A673 (cell line): ENCODE measurements around the gene ARHGEF35.
"Not testable (repeated sequence)": the region's sequence is repeated elsewhere in the genome, so short reads cannot be mapped to it uniquely, and the experiment has no call there.

Experiments
- EZH2 ChIP-seq: fragments of 200-600 bp; sonication (generic); IDR thresholded peaks from 2 replicates; pipeline ENCODE4 v1.6.1; 2017; ENCODE audit warnings: borderline replicate concordance, low read depth, mild to moderate bottlenecking, mixed read lengths, antibody characterized with exemption, low read length; ENCODE audit not compliant: poor library complexity, severe bottlenecking
- TF ChIP-seq, protein P1 (sequence below): fragments of 300-800, 200-600 bp; sonication (generic); conservative IDR thresholded peaks from 2 replicates; pipeline ENCODE4 v1.5.1; 2017; ENCODE audit warnings: low read depth, mild to moderate bottlenecking, antibody characterized with exemption, low read length, moderate library complexity, mixed read lengths

DNA sequence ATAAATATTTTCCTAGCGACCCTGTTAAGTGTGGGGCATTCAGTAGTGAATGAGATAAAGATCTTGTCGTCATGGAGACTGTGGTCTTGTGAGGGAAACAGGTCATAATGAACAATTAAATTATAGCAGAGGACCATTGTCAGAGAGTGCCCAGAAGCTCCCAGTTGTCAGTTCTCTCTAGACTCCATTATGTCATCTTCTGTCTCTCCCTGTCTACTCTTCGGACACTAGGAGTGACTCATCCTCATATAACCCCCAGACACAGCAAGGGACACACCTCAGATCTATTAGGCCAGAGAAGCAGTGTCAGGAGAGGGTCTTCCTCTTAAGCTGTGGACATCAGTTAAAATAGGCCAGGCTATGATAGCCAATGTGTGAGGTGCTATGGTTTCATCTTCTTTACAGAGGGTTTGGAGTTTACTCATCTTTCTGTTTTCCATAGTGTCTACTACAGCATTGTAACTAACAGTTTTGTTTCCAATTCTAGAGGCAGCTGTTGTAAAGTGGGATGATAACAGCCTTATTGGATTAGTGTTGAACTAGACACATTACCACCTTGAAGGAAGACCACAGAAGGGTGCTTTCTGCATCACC, 7.0 kb downstream of the ARHGEF35 start:
- TF ChIP-seq, protein P1, sequence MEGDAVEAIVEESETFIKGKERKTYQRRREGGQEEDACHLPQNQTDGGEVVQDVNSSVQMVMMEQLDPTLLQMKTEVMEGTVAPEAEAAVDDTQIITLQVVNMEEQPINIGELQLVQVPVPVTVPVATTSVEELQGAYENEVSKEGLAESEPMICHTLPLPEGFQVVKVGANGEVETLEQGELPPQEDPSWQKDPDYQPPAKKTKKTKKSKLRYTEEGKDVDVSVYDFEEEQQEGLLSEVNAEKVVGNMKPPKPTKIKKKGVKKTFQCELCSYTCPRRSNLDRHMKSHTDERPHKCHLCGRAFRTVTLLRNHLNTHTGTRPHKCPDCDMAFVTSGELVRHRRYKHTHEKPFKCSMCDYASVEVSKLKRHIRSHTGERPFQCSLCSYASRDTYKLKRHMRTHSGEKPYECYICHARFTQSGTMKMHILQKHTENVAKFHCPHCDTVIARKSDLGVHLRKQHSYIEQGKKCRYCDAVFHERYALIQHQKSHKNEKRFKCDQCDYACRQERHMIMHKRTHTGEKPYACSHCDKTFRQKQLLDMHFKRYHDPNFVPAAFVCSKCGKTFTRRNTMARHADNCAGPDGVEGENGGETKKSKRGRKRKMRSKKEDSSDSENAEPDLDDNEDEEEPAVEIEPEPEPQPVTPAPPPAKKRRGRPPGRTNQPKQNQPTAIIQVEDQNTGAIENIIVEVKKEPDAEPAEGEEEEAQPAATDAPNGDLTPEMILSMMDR = not testable (repeated sequence)
- not testable (repeated sequence) for TF ChIP-seq EZH2
